H1 (cell line): ENCODE results near the gene TBC1D10A. TPM values are rescaled to one million over a fixed set of nuclear protein-coding genes. Genes with fewer than 3 reads are reported as not detected.

Experiments
- CTCF ChIA-PET: fragments of 300-600 bp; sonication (Branson Sonifier 250); formaldehyde crosslinking; loops from one replicate; lab custom pipeline; 2021; ENCODE audit not compliant: partially characterized antibody; lab: Charles Lee
- POLR2A ChIA-PET: fragments of 300-600 bp; sonication (Branson Sonifier 250); formaldehyde crosslinking; loops from one replicate; lab custom pipeline; 2021; ENCODE audit warnings: inconsistent platforms; ENCODE audit not compliant: partially characterized antibody; lab: Charles Lee
- DNase-seq, 2 experiments: peaks; one replicate each; pipeline versions ENCODE4 v3.0.0 to v3.0.0-alpha.2; 2010 to 2022; ENCODE audit warnings: low spot score in 2 of 2, low read depth in 1 of 2, mixed read lengths in 1 of 2
- FAIRE-seq: peaks from 2 replicates; lab custom pipeline; 2011; peaks lifted over from hg19 to GRCh38; lab: Jason Lieb, UNC
- H2AFZ ChIP-seq: 2 replicates; pipeline ENCODE4 v1.8.1; 2012; ENCODE audit warnings: low read length, inconsistent platforms
- H2AK5ac ChIP-seq: 2 replicates; pipeline ENCODE4 v1.6.1; 2013; ENCODE audit warnings: low read depth, low read length
- H2BK120ac ChIP-seq: replicated peaks from 2 replicates; pipeline ENCODE3; 2013; ENCODE audit warnings: low read depth, low read length, inconsistent platforms
- H2BK12ac ChIP-seq: 2 replicates; pipeline ENCODE4 v1.6.1; 2013; ENCODE audit warnings: low read depth, low read length
- H2BK15ac ChIP-seq: 2 replicates; pipeline ENCODE4 v1.6.1; 2013; ENCODE audit warnings: low read length
- H2BK20ac ChIP-seq: 2 replicates; pipeline ENCODE4 v1.6.1; 2013; ENCODE audit warnings: low read length
- H2BK5ac ChIP-seq: 2 replicates; pipeline ENCODE4 v1.6.1; 2013; ENCODE audit warnings: low read depth, low read length
- H3K14ac ChIP-seq: 2 replicates; pipeline ENCODE4 v1.6.1; 2013; ENCODE audit warnings: inconsistent platforms; ENCODE audit not compliant: insufficient read length
- H3K18ac ChIP-seq: 2 replicates; pipeline ENCODE4 v1.6.1; 2013; ENCODE audit warnings: low read length; ENCODE audit errors: extremely low read depth
- H3K23ac ChIP-seq: 2 replicates; pipeline ENCODE4 v1.6.1; 2013; ENCODE audit warnings: inconsistent platforms; ENCODE audit not compliant: insufficient read length
- H3K23me2 ChIP-seq: 2 replicates; pipeline ENCODE4 v1.6.1; 2013; ENCODE audit warnings: low read depth, low read length
- H3K27ac ChIP-seq: 2 replicates; pipeline ENCODE4 v1.6.1; 2011; ENCODE audit warnings: low read depth, low read length, inconsistent platforms
- H3K27me3 ChIP-seq, 4 experiments: replicated peaks in 1 of 4; 1 replicate in 1 of 4; 2 replicates in 3 of 4; pipeline versions ENCODE4 v1.6.1 to v1.8.1; 2011 to 2013; ENCODE audit warnings: low read length in 3 of 4, mild to moderate bottlenecking in 3 of 4, inconsistent platforms in 2 of 4, mixed read lengths in 2 of 4, moderate library complexity in 1 of 4; ENCODE audit not compliant: control insufficient read depth in 3 of 4, insufficient read depth in 3 of 4; ENCODE audit errors: extremely low read depth in 1 of 4
- H3K36me3 ChIP-seq, 4 experiments: 2 replicates each; pipeline versions ENCODE4 v1.6.1 to v1.8.1; 2011 to 2013; ENCODE audit warnings: mild to moderate bottlenecking in 4 of 4, low read length in 3 of 4, moderate library complexity in 2 of 4, control low read depth in 1 of 4, inconsistent platforms in 1 of 4; ENCODE audit not compliant: insufficient read depth in 4 of 4, control insufficient read depth in 2 of 4
- H3K4ac ChIP-seq: replicated peaks from 2 replicates; pipeline ENCODE3; 2013; ENCODE audit warnings: low read length, low read depth, mixed read lengths, inconsistent platforms; ENCODE audit not compliant: insufficient read length
- H3K4me1 ChIP-seq, 4 experiments: replicated peaks in 1 of 4; 1 replicate in 1 of 4; 2 replicates in 3 of 4; pipeline versions ENCODE4 v1.6.1 to v1.8.1; 2011 to 2013; ENCODE audit warnings: low read length in 3 of 4, inconsistent platforms in 2 of 4, mixed read lengths in 1 of 4; ENCODE audit not compliant: insufficient read depth in 4 of 4, control insufficient read depth in 3 of 4
- H3K4me2 ChIP-seq, 2 experiments: 2 replicates each; pipeline versions ENCODE4 v1.6.1 to v1.8.1; 2011 to 2013; ENCODE audit warnings: low read depth in 2 of 2, low read length in 2 of 2, control low read depth in 1 of 2, inconsistent platforms in 1 of 2, mild to moderate bottlenecking in 1 of 2; ENCODE audit not compliant: insufficient read depth in 1 of 2
- H3K4me3 ChIP-seq, 4 experiments: fragments of 200-600, 300-600 bp in 1 of 4; sonication (generic), shearing (Covaris generic), sonication (Bioruptor Twin) in 1 of 4; 2 replicates each; pipeline versions ENCODE4 v1.5.1 to v1.8.1; 2011 to 2016; ENCODE audit warnings: low read length in 4 of 4, low read depth in 3 of 4, control low read depth in 2 of 4, inconsistent platforms in 2 of 4, mild to moderate bottlenecking in 2 of 4, mixed read lengths in 1 of 4, moderate library complexity in 1 of 4; ENCODE audit not compliant: insufficient read depth in 2 of 4; ENCODE audit errors: extremely low read depth in 1 of 4
- H3K56ac ChIP-seq: replicated peaks from 2 replicates; pipeline ENCODE3; 2013; ENCODE audit warnings: low read depth, mild to moderate bottlenecking, mixed read lengths, low read length, inconsistent platforms; ENCODE audit not compliant: insufficient read length
- H3K79me1 ChIP-seq: 2 replicates; pipeline ENCODE4 v1.6.1; 2013; ENCODE audit warnings: low read depth, low read length, control low read depth
- H3K79me2 ChIP-seq, 2 experiments: 2 replicates each; pipeline versions ENCODE4 v1.6.1 to v1.8.1; 2012 to 2013; ENCODE audit warnings: low read length in 2 of 2, mild to moderate bottlenecking in 2 of 2, inconsistent platforms in 1 of 2; ENCODE audit not compliant: insufficient read depth in 2 of 2, control insufficient read depth in 1 of 2
- H3K9ac ChIP-seq, 4 experiments: replicated peaks in 1 of 4; 1 replicate in 1 of 4; 2 replicates in 3 of 4; pipeline versions ENCODE4 v1.6.1 to v1.8.1; 2011 to 2013; ENCODE audit warnings: low read depth in 3 of 4, low read length in 3 of 4, control low read depth in 2 of 4, mild to moderate bottlenecking in 2 of 4, moderate library complexity in 2 of 4, inconsistent platforms in 1 of 4; ENCODE audit errors: extremely low read depth in 1 of 4
- H3K9me3 ChIP-seq, 2 experiments: 2 replicates each; pipeline versions ENCODE4 v1.6.1 to v1.8.1; 2012 to 2013; ENCODE audit warnings: mild to moderate bottlenecking in 2 of 2, moderate library complexity in 2 of 2, control low read depth in 1 of 2, inconsistent platforms in 1 of 2, low read depth in 1 of 2, low read length in 1 of 2, mixed read lengths in 1 of 2; ENCODE audit not compliant: insufficient read depth in 2 of 2
- H4K20me1 ChIP-seq, 2 experiments: replicated peaks in 1 of 2; 2 replicates each; pipeline versions ENCODE3 to v1.8.1; 2011 to 2013; ENCODE audit warnings: inconsistent platforms in 2 of 2, low read length in 2 of 2, mild to moderate bottlenecking in 1 of 2; ENCODE audit not compliant: insufficient read depth in 2 of 2, control insufficient read depth in 1 of 2
- H4K5ac ChIP-seq: 2 replicates; pipeline ENCODE4 v1.6.1; 2013; ENCODE audit warnings: low read length, low read depth, mixed read lengths, inconsistent platforms; ENCODE audit not compliant: insufficient read length
- H4K8ac ChIP-seq: 2 replicates; pipeline ENCODE4 v1.8.0; 2013; ENCODE audit warnings: mild to moderate bottlenecking, moderate library complexity, low read length, inconsistent platforms; ENCODE audit not compliant: insufficient read depth; ENCODE audit errors: extremely low read depth
- H4K91ac ChIP-seq: replicated peaks from 2 replicates; pipeline ENCODE3; 2013; ENCODE audit warnings: low read length, mixed read lengths, inconsistent platforms; ENCODE audit not compliant: insufficient read length
- CHD2 ChIP-seq: IDR thresholded peaks from 2 replicates; pipeline ENCODE4 v1.6.1; 2012; ENCODE audit warnings: low read length, improper control_type of control experiment
- EP300 ChIP-seq, 2 experiments: IDR thresholded peaks; 1 replicate in 1 of 2; 2 replicates in 1 of 2; pipeline ENCODE4 v1.6.1; 2011 to 2012; ENCODE audit warnings: low read depth in 2 of 2, low read length in 2 of 2, mild to moderate bottlenecking in 2 of 2, borderline replicate concordance in 1 of 2, inconsistent platforms in 1 of 2, moderate library complexity in 1 of 2
- KDM1A ChIP-seq: fragments of 200-600, 300-600 bp; sonication (generic); IDR thresholded peaks from 2 replicates; pipeline ENCODE4 v1.7.1; 2016; ENCODE audit warnings: mild to moderate bottlenecking, low read length, borderline replicate concordance
- KDM4A ChIP-seq: IDR thresholded peaks from one replicate; pipeline ENCODE4 v1.7.1; 2012; ENCODE audit warnings: low read depth, mild to moderate bottlenecking, moderate library complexity, low read length, inconsistent platforms; ENCODE audit not compliant: severe bottlenecking
- TCF12 ChIP-seq: IDR thresholded peaks from 2 replicates; pipeline ENCODE4 v1.6.1; 2011; ENCODE audit warnings: low read depth, mild to moderate bottlenecking, low read length
- WGBS, 2 experiments: shearing (Covaris generic) in 1 of 2; methylation state at CpG; one replicate each; pipeline versions ENCODE4 v1.1.6 to v1.1.7; 2013 to 2015; ENCODE audit warnings: low lambda C conversion rate in 2 of 2, mixed read lengths in 2 of 2, inconsistent platforms in 1 of 2, low coverage in 1 of 2, missing lambda C conversion rate in 1 of 2; ENCODE audit not compliant: insufficient replicate concordance in 2 of 2, insufficient coverage in 1 of 2, insufficient read length in 1 of 2; ENCODE audit errors: extremely low coverage in 1 of 2, missing lambda C conversion rate in 1 of 2; 5-methylcytosine and 5-hydroxymethylcytosine counted together
- polyA plus RNA-seq, 7 experiments: library from polyadenylated mRNA; depleted of rRNA in 3 of 7; stranded (reverse) in 5 of 7; unstranded in 2 of 7; fragments of >200 nt in 5 of 7; fragments of 200-250 nt in 2 of 7; gene quantifications; 1 replicate in 5 of 7; 2 replicates in 1 of 7; 4 replicates in 1 of 7; pipeline versions ENCODE4 v1.2.1 to v1.2.3, GENCODE V29; 2011 to 2013; ENCODE audit warnings: missing spikeins in 2 of 7, mixed read lengths in 2 of 7
- total RNA-seq: library from RNA; stranded (reverse); fragmentation: NEBNext Ultra II Directional; extraction: Animal tissue kit (Norgen Biotek cat#: 25700); gene quantifications from 2 replicates; pipeline ENCODE4 v1.2.1, GENCODE V29; 2021

TBC1D10A gene
- total and polyA plus RNA-seq, 2 of the 8 experiments (the other 6 are each of a cell fraction or from before 2014, with no cell fraction given), result 5.4 to 7.0 TPM

- TF ChIP-seq CHD2, result no peak
- no peak for TF ChIP-seq EP300 (IDR thresholded peaks at IDR 0.05; ENCODE audit: borderline replicate concordance in 1 of 2, low read depth in 2 of 2, low read length in 2 of 2)
- no peak for TF ChIP-seq KDM1A
- no peak for TF ChIP-seq TCF12
- TF ChIP-seq KDM4A, result no peak
Observed at GRCh38 chr22:30348809-30349208, 22.1 kb upstream of the TBC1D10A start.

More at GRCh38 chr22:30348809-30349208, 22.1 kb upstream of the TBC1D10A start:
- Histone ChIP-seq H3K4me2 (no peak overlapping the region), H3K36me3 (peaks cover 28 to 86% (median 65%) of the 10 kb centered on the region in 4 experiments), H2BK20ac (no peak overlapping the region), H4K91ac (no peak overlapping the region), H2BK15ac (no peak overlapping the region), H4K5ac (no peak overlapping the region), H3K79me2 (peaks cover 0 to 35% of the 10 kb centered on the region in 2 experiments; a peak in 2 of 4 replicates), H3K79me1 (no peaks in the 10 kb centered on the region; the same call in 1 of the 2 replicates), H2BK5ac (no peak overlapping the region), H3K4me3 (no peak overlapping the region), H3K4me1 (no peaks in the 10 kb centered on the region), H3K4ac (no peak overlapping the region), H3K56ac (no peak overlapping the region), H3K23ac (no peak overlapping the region), H3K18ac (no peak overlapping the region), H3K23me2 (no peaks in the 10 kb centered on the region), H3K27ac (no peak overlapping the region), H3K14ac (no peak overlapping the region), H2AK5ac (no peak overlapping the region), H3K27me3 (no peaks in the 10 kb centered on the region), H4K8ac (no peak overlapping the region), H3K9ac (no peak overlapping the region), H2BK12ac (no peak overlapping the region), H3K9me3 (no peaks in the 10 kb centered on the region), H4K20me1 (peaks cover 12 to 24% of the 10 kb centered on the region in 2 experiments), H2BK120ac (no peak overlapping the region), H2AFZ (no peak overlapping the region)
- FAIRE-seq (no peak), DNase-seq (no peak)
- ChIA-PET CTCF (interaction anchor here (0.6 to 1.5 kb wide), 3 partner anchors 12 to 129 kb away, joined by 3 read pairs; no protein-coding TSS in a partner anchor), POLR2A (interaction anchor here (1.2 to 1.5 kb wide), 3 partner anchors 8 to 12 kb away, joined by 3 to 5 read pairs (median 4); partner anchors contain the start of genes CCDC157 and SF3A1)
- 94% methylated on average over 4 of the region's 4 CpGs; no CpG with 5 or more reads in 1 of the 2 experiments for WGBS, 2 experiments
